K562 (cell line): ENCODE data around the gene ARL6IP4. TPM values are rescaled to one million over a fixed set of nuclear protein-coding genes. Genes with fewer than 3 reads are reported as not detected.

Experiments used
- BMI1 ChIP-seq: fragments of 150-350 bp; IDR thresholded peaks from 2 replicates; pipeline ENCODE4 v1.6.1; 2014; ENCODE audit warnings: low read length
- CREM ChIP-seq: IDR thresholded peaks from 2 replicates; pipeline ENCODE4 v1.6.1; 2014; ENCODE audit warnings: antibody characterized with exemption, low read depth
- FOXA3 ChIP-seq, 2 experiments: fragments of 450-650 bp in 1 of 2; sonication (generic) in 1 of 2; formaldehyde crosslinking; IDR thresholded peaks in 1 of 2; conservative IDR thresholded peaks in 1 of 2; 2 replicates each; pipeline versions ENCODE4 v1.4.0 to v1.8.0; 2020 to 2022; ENCODE audit warnings: mild to moderate bottlenecking in 2 of 2, missing genetic modification reagents in 1 of 2
- FOXJ2 ChIP-seq: fragments of 200-800 bp; sonication (Bioruptor generic); IDR thresholded peaks from 2 replicates; pipeline ENCODE4 v1.6.1; 2016; ENCODE audit warnings: missing genetic modification characterization, missing compliant biosample characterization
- GABPA ChIP-seq: fragments of 200-800 bp; sonication (Bioruptor generic); conservative IDR thresholded peaks from 2 replicates; pipeline ENCODE4 v1.6.1; 2016; ENCODE audit warnings: low read depth, missing genetic modification characterization, missing compliant biosample characterization
- HDAC8 ChIP-seq: fragments of 450-650 bp; IDR thresholded peaks from 2 replicates; pipeline ENCODE4 v1.6.1; 2016; ENCODE audit warnings: mild to moderate bottlenecking, missing genetic modification characterization, moderate library complexity, missing compliant biosample characterization
- HMGN3 ChIP-seq: IDR thresholded peaks from 2 replicates; pipeline ENCODE4 v1.6.1; 2011; ENCODE audit warnings: borderline replicate concordance, low read depth, mild to moderate bottlenecking, mixed read lengths, low read length; ENCODE audit not compliant: insufficient read length; ENCODE audit errors: extremely low read depth
- IFI16 ChIP-seq: fragments of 250-450 bp; sonication (Bioruptor Pico); IDR thresholded peaks from 2 replicates; pipeline ENCODE4 v2.1.2; 2022; ENCODE audit warnings: mild to moderate bottlenecking, inconsistent platforms
- NCOR1 ChIP-seq: fragments of 450-650 bp; IDR thresholded peaks from 2 replicates; pipeline ENCODE4 v1.6.1; 2016; ENCODE audit warnings: mild to moderate bottlenecking, moderate library complexity
- NELFE ChIP-seq: IDR thresholded peaks from 2 replicates; pipeline ENCODE4 v1.6.1; 2011; ENCODE audit warnings: mild to moderate bottlenecking; ENCODE audit not compliant: insufficient read depth, insufficient read length
- NFE2L1 ChIP-seq: fragments of 450-650 bp; IDR thresholded peaks from 2 replicates; pipeline ENCODE4 v1.6.1; 2016; ENCODE audit warnings: missing genetic modification characterization, low read depth, mild to moderate bottlenecking, missing compliant biosample characterization, moderate library complexity, borderline replicate concordance
- POLR2B ChIP-seq: fragments of 450-650 bp; IDR thresholded peaks from 2 replicates; pipeline ENCODE4 v1.6.1; 2018; ENCODE audit warnings: low read depth; ENCODE audit not compliant: partially characterized antibody
- RBM39 ChIP-seq: fragments of 200-400 bp; formaldehyde crosslinking; optimal IDR thresholded peaks from 2 replicates; pipeline ENCODE3; 2018; ENCODE audit warnings: low read depth, low read length
- SMAD4 ChIP-seq: fragments of 250-450 bp; sonication (Bioruptor Pico); conservative IDR thresholded peaks from 2 replicates; pipeline ENCODE4 v1.8.0; 2021; ENCODE audit warnings: inconsistent platforms, mild to moderate bottlenecking, moderate library complexity
- SMARCA4 ChIP-seq: fragments of 450-650 bp; IDR thresholded peaks from 2 replicates; pipeline ENCODE4 v1.6.1; 2016
- SNRNP70 ChIP-seq: fragments of 200-400 bp; formaldehyde crosslinking; optimal IDR thresholded peaks from 2 replicates; pipeline ENCODE3; 2017; ENCODE audit warnings: low read depth, low read length
- TCFL5 ChIP-seq: fragments of 250-450 bp; sonication (Bioruptor Pico); conservative IDR thresholded peaks from 2 replicates; pipeline ENCODE4 v1.6.1; 2021; ENCODE audit warnings: mild to moderate bottlenecking, moderate library complexity, matching md5 sums
- TFAP4 ChIP-seq: sonication (generic); formaldehyde crosslinking; IDR thresholded peaks from 2 replicates; pipeline ENCODE4 v1.8.0; 2022; ENCODE audit warnings: missing genetic modification reagents, mild to moderate bottlenecking, moderate library complexity, borderline replicate concordance
- ZBTB7A ChIP-seq: IDR thresholded peaks from 2 replicates; pipeline ENCODE4 v1.6.1; 2011; ENCODE audit warnings: low read depth, mild to moderate bottlenecking, low read length, moderate library complexity, borderline replicate concordance; ENCODE audit not compliant: control insufficient read depth
- ZNF143 ChIP-seq: sonication (generic); formaldehyde crosslinking; IDR thresholded peaks from 2 replicates; pipeline ENCODE4 v1.9.0; 2022; ENCODE audit warnings: mild to moderate bottlenecking, missing genetic modification reagents
- ZNF23 ChIP-seq: fragments of 250-450 bp; sonication (Bioruptor Pico); IDR thresholded peaks from 2 replicates; pipeline ENCODE4 v1.4.0; 2020; ENCODE audit warnings: mild to moderate bottlenecking
- ZNF232 ChIP-seq: sonication (generic); formaldehyde crosslinking; IDR thresholded peaks from 2 replicates; pipeline ENCODE4 v1.8.0; 2022; ENCODE audit warnings: mild to moderate bottlenecking, missing genetic modification reagents
- polyA plus RNA-seq, 8 experiments: library from polyadenylated mRNA; depleted of rRNA in 4 of 8; stranded (reverse) in 5 of 8; unstranded in 3 of 8; fragments of >200 nt; fragmentation: Nextera tagmentation in 2 of 8; fragmentation: Illumina TruSeq in 1 of 8; extraction: Ambion mirVana in 2 of 8; extraction: Trizol in 1 of 8; gene quantifications; 2 replicates each; pipeline versions ENCODE4 v1.2.1 to v1.2.3, GENCODE V29; 2011 to 2014; ENCODE audit warnings: inconsistent platforms in 1 of 8, missing spikeins in 1 of 8
- total RNA-seq, 7 experiments: library from RNA; depleted of rRNA in 6 of 7; stranded (reverse); fragments of >200 nt in 6 of 7; fragmentation: Illumina TruSeq in 2 of 7; extraction: Trizol in 2 of 7; gene quantifications; 2 replicates each; pipeline versions ENCODE4 v1.2.1 to v1.2.3, GENCODE V29; 2011 to 2021; ENCODE audit warnings: low replicate concordance in 1 of 7
- TF ChIP-seq, protein P1 (sequence below): fragments of 250-450 bp; sonication (Bioruptor Pico); IDR thresholded peaks from 2 replicates; pipeline ENCODE4 v1.8.0; 2022; ENCODE audit warnings: inconsistent platforms, mild to moderate bottlenecking, moderate library complexity, borderline replicate concordance
- TF ChIP-seq, protein P2 (sequence below): fragments of 250-450 bp; sonication (Bioruptor Pico); IDR thresholded peaks from 2 replicates; pipeline ENCODE4 v1.5.0; 2020; ENCODE audit warnings: mild to moderate bottlenecking

ARL6IP4 gene
- total and polyA plus RNA-seq, 9 of the 15 experiments (the other 6 are each of a cell fraction or from before 2014, with no cell fraction given) = 2.4 to 255 (median 151) TPM

DNA sequence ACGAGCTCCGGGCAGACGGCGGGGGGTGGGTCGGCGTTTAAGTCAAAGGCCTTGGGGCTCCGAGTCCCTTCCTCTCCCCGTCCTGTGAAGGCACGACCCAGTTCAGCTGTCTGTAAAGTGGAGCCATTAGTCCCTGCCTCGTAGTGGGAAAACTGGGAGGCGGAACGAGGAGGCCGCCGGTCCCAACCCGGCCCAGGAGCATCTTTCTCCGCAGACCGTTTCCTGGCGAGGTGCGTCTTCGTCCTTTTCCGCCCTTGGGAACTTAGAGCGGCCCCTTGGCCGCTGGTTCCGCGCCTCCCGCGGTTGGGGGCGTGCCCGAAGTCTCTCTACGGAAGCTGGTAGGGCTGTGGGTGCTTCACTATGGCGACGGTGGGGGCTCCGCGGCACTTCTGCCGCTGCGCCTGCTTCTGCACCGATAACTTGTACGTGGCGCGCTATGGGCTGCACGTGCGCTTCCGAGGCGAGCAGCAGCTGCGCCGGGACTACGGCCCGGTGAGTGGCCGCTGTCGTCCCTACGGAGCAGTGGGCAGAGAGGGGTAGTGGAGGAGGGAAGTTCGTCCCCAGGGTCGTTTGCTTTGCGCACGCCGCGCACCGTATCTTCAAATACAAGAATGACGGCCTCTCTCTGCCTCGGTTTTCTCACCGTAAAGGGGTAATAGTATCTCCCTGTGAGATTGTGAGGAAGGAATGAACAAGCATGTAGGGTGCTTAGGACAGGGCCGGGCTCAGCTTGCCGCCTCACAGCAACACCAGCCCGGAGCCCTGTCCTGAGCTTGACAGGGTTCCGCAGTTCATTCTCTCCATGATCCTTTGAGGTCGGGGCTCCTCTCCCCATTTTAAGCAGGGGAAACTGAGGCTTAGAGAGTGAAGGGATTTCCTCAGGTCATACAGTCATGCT lies 5.3 kb upstream of the ARL6IP4 start, which contains the start of gene OGFOD2 (continued):
- TF ChIP-seq, protein P1, sequence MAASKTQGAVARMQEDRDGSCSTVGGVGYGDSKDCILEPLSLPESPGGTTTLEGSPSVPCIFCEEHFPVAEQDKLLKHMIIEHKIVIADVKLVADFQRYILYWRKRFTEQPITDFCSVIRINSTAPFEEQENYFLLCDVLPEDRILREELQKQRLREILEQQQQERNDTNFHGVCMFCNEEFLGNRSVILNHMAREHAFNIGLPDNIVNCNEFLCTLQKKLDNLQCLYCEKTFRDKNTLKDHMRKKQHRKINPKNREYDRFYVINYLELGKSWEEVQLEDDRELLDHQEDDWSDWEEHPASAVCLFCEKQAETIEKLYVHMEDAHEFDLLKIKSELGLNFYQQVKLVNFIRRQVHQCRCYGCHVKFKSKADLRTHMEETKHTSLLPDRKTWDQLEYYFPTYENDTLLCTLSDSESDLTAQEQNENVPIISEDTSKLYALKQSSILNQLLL (CRISPR knock-in tag) = no peak
- TF ChIP-seq FOXA3 (CRISPR knock-in tag; conservative IDR thresholded peaks at IDR 0.05 in 1 of 2, IDR thresholded peaks at IDR 0.05 in 1 of 2) (peak in 1 of 2 experiments; percentile 68; a peak in 1 of 4 replicates), IFI16 (no peak), TCFL5 (no peak), CREM (peak; percentile 56; the same call in 1 of the 2 replicates), BMI1 (0 out of 2 replicates have a peak, but pooled peaks have one; percentile 22), RBM39 (no peak), ZNF23 (CRISPR knock-in tag) (no peak), NFE2L1 (no peak), NCOR1 (no peak), HDAC8 (tag) (0 out of 2 replicates have a peak, but pooled peaks have one; percentile 46), ZNF232 (0 out of 2 replicates have a peak, but pooled peaks have one; percentile 61), SMAD4 (no peak; the same call in 1 of the 2 replicates), HMGN3 (peak; percentile 97), ZBTB7A (peak; percentile 34; the same call in 1 of the 2 replicates), SNRNP70 (no peak), TFAP4 (CRISPR knock-in tag) (peak; percentile 62; the same call in 1 of the 2 replicates), SMARCA4 (no peak), POLR2B (peak; percentile 66), GABPA (peak; percentile 95), FOXJ2 (tag) (no peak), NELFE (no peak), ZNF143 (CRISPR knock-in tag) (peak; percentile 41; the same call in 1 of the 2 replicates)
- TF ChIP-seq, protein P2, sequence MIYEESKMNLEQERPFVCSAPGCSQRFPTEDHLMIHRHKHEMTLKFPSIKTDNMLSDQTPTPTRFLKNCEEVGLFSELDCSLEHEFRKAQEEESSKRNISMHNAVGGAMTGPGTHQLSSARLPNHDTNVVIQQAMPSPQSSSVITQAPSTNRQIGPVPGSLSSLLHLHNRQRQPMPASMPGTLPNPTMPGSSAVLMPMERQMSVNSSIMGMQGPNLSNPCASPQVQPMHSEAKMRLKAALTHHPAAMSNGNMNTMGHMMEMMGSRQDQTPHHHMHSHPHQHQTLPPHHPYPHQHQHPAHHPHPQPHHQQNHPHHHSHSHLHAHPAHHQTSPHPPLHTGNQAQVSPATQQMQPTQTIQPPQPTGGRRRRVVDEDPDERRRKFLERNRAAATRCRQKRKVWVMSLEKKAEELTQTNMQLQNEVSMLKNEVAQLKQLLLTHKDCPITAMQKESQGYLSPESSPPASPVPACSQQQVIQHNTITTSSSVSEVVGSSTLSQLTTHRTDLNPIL (CRISPR knock-in tag) = no peak
